SK-MEL-5 (cell line): ENCODE measurements around the gene TACR1. TPM values are rescaled to one million over a fixed set of nuclear protein-coding genes. Genes with fewer than 3 reads are reported as not detected.
A peak's percentile ranks its signal among the peaks of the same experiment; 100 is the strongest.

Experiments used
- DNase-seq: peaks from one replicate; pipeline ENCODE4 v3.0.0-alpha.2; 2016; ENCODE audit warnings: low read depth, low spot score
- in situ Hi-C: cut with HindIII; loops from 2 replicates; pipeline ENCODE4 v1.10.0; 2016; ENCODE audit warnings: low sequenced_read_pairs, high pct_unique_total_duplicates, low pct_unique_long_range_greater_than_20kb
- total RNA-seq: library from RNA; depleted of rRNA; stranded (reverse); fragments of >200 nt; shearing (Covaris generic); gene quantifications from 2 replicates; pipeline ENCODE4 v1.2.3, GENCODE V29; 2014

TACR1 gene
- total RNA-seq, 1 experiment from 2014 or later, result not detected

DNA sequence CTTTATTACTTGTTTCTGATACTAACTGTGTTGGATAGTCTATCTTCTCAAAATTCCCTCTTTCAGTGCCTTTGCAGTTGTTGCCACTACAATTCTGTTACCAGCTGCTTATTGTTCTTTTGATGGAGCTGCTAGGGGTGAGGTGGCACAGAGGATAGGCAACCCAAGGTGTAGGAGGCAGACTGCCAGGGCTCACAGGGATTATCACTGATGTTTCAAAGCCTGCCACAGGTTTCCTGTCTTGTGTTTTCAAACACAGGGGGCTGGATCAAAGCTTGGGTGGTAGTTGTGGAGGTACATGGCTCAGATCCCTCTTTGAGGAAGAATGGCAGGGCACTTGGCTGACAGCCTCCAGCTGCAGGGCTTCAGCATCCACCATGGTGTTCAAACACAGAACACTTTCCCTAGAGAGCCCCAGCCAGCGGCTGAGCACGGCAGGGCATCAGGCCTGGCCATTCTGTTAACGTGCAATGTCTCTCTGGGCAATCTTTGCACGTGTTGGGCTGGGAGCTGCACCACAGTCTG, 153.7 kb downstream of the TACR1 start:
- no peak for DNase-seq
- in situ Hi-C loops, result no loop called here

DNA sequence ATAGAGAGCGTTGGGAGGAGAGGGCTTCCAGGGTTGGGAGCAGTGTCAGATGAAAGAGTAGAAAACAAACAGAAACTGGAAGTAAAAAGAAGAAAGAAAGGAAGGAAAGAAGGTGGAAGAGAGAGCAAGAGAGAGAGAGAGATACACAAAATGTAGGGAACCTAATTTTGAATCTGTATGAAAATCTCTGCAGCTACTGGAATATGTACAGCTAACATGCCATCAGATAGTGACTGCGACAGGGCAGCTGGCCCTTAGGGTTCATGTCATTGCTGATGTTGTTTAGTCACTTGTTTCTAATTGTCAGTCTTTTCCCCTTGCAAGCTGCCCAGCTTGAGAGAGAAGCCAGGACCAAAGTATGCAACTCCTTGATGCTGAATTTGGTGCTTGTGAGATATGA, 155.0 kb downstream of the TACR1 start:
- no peak for DNase-seq
- in situ Hi-C loops, result no loop called here

DNA sequence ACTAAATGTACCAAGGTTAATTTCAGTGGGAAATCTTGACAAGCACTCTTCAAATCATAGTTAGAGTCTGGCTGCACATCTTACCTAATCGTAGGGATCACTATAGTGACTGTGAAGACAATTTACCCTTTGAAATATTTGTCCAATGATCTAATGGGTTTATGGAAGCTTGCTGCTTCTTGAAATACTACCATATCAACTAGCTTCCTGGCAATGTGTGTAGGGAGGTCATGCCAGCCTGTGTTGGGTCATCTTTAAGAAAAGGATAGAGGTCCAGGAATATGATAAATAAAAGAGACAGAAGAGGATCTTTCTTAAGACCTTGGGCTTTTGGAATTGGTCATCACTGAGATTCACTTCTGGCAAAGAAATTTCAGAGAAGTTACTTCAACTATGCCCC, 156.5 kb downstream of the TACR1 start:
- DNase-seq, result no peak
- in situ Hi-C loops, result no loop called here

DNA sequence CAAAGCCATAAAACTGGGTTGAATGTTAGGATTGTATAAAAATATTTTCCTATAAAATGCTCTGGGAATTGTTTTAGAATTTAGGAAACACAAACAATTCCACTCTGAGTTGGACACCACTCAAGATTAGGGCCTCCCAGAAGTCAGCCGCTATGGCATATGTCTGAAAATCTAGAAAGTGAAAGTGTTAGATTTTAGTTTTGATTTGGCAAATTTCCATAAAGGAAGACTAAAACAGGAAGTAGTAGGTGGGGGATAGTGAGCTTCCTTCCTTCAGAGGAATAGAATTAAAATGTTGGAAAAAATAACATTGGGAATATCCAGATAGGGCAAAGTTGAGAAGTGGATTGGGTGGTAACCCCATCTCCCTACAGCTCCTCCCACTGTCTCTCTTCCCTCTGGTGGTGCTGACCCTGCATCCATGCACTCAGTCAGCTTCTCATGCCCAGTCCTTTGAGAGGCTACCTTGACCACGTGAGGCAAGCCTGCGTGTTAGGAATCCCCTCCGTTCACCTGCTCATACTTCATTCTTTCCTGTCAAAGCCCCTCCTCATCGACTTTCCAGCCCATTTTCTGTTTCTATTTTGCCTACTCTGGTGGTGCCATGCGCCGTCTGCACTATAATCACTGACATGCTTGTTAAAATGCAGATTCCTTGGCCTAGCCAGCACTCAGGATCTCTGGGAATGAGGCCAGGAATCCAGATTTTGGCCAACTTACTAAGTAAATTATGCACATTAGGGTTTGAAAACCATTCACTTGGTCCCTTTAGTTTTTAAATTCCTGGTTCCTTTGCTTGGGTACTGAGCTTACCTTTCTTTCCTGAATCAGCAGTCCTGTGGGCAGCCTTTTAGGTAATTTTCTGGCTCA, 157.4 kb downstream of the TACR1 start:
- no peak for DNase-seq
- in situ Hi-C loops, result no loop called here

- no peak for DNase-seq
- in situ Hi-C loops, result no loop called here
Observed at GRCh38 chr2:75041226-75041625, 158.1 kb downstream of the TACR1 start.

GRCh38 chr2:75035444-75036353, 163.6 kb downstream of the TACR1 start:
- in situ Hi-C loops, result no loop called here
- no peak for DNase-seq

DNA sequence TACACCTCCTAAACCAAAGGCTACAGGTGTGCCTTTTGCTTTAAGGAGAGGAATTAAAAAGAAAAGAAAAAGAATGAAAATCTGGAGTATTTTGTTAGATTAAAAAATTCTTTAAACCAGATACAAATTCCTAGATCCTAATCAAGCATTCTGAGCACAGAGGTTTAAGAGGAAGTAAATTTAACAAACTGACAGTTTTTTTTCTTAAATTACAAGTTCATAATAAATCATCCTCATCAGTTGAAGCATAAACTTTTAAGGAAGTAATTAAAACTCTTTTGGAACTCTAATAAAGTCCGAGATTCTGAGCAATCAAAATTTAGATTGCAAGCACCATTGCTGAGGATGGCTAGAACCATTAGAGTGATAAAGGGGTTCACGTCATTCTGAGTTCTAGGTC, 165.8 kb downstream of the TACR1 start:
- in situ Hi-C loops, result no loop called here
- DNase-seq, result no peak

GRCh38 chr2:75031906-75032803, 167.2 kb downstream of the TACR1 start:
- no peak for DNase-seq
- in situ Hi-C loops, result no loop called here

- no peak for DNase-seq
- in situ Hi-C loops, result no loop called here
Observed at GRCh38 chr2:75031171-75031570, 168.1 kb downstream of the TACR1 start.

DNA sequence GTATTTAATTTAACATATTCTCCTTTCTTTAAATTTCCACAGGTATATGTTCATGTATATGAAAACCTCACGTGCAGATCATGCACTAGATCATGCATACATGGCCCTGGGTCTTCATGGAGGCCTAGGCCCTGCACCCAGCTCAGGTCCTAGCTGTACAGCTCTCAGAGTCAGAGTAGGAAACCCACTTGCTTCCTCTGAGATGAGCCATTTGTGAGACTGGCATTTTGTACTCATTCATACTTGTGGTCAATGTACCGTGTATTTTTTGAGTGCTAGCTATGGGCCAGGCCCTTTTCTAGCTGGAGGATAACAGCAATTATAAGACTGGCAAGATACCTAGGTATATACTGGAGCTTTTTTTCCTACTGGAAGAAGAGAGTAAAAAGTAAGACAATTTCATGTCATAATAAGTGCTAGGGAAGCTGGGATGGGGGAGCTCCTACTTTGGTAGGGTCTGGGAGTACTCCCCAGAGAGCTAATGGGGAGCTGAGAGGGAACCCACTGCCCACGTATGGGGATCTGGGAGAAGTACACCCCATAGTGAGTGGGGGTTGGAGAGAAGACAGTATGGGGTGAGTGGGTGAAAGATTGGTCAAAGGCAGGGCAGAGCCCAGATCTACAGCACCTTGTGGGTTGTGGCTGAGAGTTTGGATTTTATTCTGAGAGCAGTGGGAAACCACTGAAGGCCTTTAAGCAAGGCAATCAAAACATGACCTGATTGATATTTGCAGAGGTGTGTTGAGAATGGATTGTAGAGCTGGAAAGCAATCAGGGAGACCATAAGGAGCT, 168.9 kb downstream of the TACR1 start:
- in situ Hi-C loops, result no loop called here
- no peak for DNase-seq

- DNase-seq, result no peak
- in situ Hi-C loops, result no loop called here
Observed at GRCh38 chr2:75027886-75028285, 171.4 kb downstream of the TACR1 start.

- peak; percentile 44 for DNase-seq
- in situ Hi-C loops, result no loop called here
Observed at GRCh38 chr2:75025633-75026380, 173.5 kb downstream of the TACR1 start.

DNA sequence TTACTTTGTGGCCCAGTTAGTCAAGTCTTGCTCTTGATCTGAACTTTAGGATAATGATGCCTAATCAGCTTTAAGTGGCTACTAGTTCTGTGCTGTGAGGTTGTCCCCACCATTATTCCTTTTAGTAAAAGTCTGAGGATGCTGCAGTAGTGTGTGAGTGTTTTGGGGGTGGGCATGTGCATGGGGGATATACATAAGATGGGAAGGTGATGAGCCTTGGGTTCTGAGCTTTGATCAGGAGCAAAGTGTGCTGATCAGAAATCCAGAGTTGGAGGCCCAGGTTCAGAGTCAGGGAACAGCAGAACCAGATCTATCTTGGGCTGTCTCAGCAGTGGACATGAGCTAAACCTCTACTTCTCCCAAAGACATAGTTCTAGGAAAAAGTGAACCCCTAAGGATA, 174.1 kb downstream of the TACR1 start:
- in situ Hi-C loops, result no loop called here
- DNase-seq, result no peak

GRCh38 chr2:75023666-75024455, 175.5 kb downstream of the TACR1 start:
- in situ Hi-C loops, result no loop called here
- no peak for DNase-seq

DNA sequence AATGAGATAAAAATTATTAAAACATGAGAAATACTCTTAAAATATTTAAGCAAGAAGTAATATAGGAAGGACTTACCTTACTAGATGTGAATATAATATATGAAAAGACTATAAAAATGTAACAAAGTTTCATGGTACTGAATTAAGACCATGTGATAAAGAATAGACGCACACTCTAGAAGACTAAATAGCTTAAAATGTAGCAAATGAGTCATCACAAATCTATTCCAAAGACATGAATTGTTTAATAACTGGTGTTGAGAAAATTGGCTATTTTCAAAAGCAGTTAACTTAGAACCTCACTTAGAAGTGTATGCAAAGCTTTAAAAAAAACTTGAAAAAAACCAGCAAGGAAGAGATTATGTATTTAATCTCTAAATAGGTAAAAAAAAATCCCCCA, 176.8 kb downstream of the TACR1 start:
- in situ Hi-C loops, result no loop called here
- DNase-seq, result no peak
